Activated CD8-positive, alpha-beta T cell treated with anti-CD3 and anti-CD28 coated beads for 36 hours (primary cell): ENCODE results near the gene ZNF487. TPM values are rescaled to one million over a fixed set of nuclear protein-coding genes. Genes with fewer than 3 reads are reported as not detected.
A peak's percentile ranks its signal among the peaks of the same experiment; 100 is the strongest.

ENCODE experiments used
- ATAC-seq: fragments of 200-7000 bp; cut with Tn5 transposase; one replicate; pipeline ENCODE4 v1.10.0; 2021; ENCODE audit warnings: mild to moderate bottlenecking, moderate library complexity
- CTCF ChIA-PET: fragments of 350-600 bp; sonication (Branson Sonifier 250); formaldehyde crosslinking; loops from one replicate; lab custom pipeline; 2021; ENCODE audit warnings: antibody characterized with exemption; lab: Charles Lee
- POLR2A ChIA-PET: fragments of 350-600 bp; sonication (Branson Sonifier 250); formaldehyde crosslinking; loops from one replicate; lab custom pipeline; 2021; ENCODE audit warnings: antibody characterized with exemption; lab: Charles Lee
- DNase-seq: peaks from one replicate; pipeline ENCODE4 v3.0.0-alpha.2; 2020
- H3K27ac Mint-ChIP-seq: one replicate; pipeline ENCODE4 v1.8.0; 2021; ENCODE audit warnings: mild to moderate bottlenecking, mixed read lengths
- H3K27me3 Mint-ChIP-seq: one replicate; pipeline ENCODE4 v1.8.0; 2021; ENCODE audit warnings: mixed read lengths
- H3K36me3 Mint-ChIP-seq: one replicate; pipeline ENCODE4 v1.8.0; 2021; ENCODE audit warnings: low read depth, mixed read lengths
- H3K4me1 Mint-ChIP-seq: one replicate; pipeline ENCODE4 v1.8.0; 2021; ENCODE audit warnings: low read depth, mixed read lengths
- H3K4me3 Mint-ChIP-seq: one replicate; pipeline ENCODE4 v1.8.0; 2021; ENCODE audit warnings: mild to moderate bottlenecking, moderate library complexity, mixed read lengths
- H3K9me3 Mint-ChIP-seq: one replicate; pipeline ENCODE4 v1.8.0; 2021; ENCODE audit warnings: mixed read lengths
- intact Hi-C: fragments of 100-400 bp; cut with micrococcal nuclease; formaldehyde crosslinking; loops from one replicate; pipeline ENCODE4 v1.10.0; 2022
- total RNA-seq, 2 experiments: library from RNA; stranded (reverse); gene quantifications; one replicate each; pipeline ENCODE4 v1.2.3, GENCODE V29; 2021
- TF ChIP-seq, protein P1 (sequence below): fragments of 200-600 bp; IDR thresholded peaks from one replicate; pipeline ENCODE4 v1.8.0; 2022; ENCODE audit warnings: antibody characterized with exemption, mild to moderate bottlenecking

Gene ZNF487
- total RNA-seq = 1 to 10 TPM; 1.4 to 1.9 TPM

DNA sequence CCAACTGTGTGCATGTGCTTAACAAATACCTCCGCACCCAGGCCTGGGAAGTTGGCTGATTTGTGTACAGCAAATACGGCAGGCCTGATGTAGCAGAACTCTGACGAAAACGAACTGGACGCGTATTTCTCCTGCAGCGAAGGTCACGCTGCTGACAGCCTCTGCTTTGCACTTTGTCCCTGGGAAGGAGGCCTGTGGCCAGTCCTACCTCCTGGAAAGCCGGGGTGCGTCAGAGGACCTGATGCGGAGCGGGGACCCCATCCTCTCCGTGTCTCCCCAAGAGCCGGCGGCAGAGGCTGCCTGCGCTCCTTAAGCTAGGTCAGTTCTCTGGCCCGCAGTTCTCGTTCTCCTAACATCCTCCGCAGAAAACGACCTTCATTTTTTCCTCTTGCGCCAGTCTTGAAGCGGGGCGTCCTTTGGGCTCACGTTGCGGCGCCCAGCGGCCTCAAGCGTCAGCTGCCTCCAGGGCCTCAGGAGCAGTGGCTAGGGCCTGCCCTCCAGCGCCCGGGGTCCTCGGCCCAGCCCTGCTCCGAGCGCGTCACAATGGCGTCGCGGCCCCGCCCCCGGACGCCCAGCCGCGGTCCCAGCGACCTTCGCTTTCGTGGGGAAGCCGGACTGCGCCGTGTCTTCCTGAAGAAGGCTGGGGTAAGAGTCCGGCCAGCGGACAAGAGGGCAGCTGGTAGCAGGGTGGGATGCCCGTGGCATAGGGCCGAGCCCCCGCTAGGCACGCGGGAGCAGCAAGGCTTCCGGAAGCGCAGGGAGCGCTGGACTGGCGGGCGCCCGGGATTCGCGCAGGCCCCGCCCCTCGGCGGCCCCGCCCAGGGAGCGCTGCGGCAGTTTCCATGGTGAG is at the start of gene ZNF487:
Gene ZNF487 (plus strand): TSS at position 821 of the 850 bp plus-strand sequence. CDS start 38,703 bp downstream, outside the sequence.
- peak within 1 kb of the TSS; percentile 97 for H3K27ac Mint-ChIP-seq
- DNase-seq (peak; percentile 90), ATAC-seq (peak; percentile 95)
- H3K4me3 Mint-ChIP-seq = peak within 1 kb of the TSS; percentile 90
- H3K4me1 Mint-ChIP-seq = peaks cover 11% of the 10 kb centered on the region
- TF ChIP-seq, protein P1, sequence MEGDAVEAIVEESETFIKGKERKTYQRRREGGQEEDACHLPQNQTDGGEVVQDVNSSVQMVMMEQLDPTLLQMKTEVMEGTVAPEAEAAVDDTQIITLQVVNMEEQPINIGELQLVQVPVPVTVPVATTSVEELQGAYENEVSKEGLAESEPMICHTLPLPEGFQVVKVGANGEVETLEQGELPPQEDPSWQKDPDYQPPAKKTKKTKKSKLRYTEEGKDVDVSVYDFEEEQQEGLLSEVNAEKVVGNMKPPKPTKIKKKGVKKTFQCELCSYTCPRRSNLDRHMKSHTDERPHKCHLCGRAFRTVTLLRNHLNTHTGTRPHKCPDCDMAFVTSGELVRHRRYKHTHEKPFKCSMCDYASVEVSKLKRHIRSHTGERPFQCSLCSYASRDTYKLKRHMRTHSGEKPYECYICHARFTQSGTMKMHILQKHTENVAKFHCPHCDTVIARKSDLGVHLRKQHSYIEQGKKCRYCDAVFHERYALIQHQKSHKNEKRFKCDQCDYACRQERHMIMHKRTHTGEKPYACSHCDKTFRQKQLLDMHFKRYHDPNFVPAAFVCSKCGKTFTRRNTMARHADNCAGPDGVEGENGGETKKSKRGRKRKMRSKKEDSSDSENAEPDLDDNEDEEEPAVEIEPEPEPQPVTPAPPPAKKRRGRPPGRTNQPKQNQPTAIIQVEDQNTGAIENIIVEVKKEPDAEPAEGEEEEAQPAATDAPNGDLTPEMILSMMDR = no peak
- ChIA-PET CTCF (interaction anchor here (1.4 kb wide), 1 partner anchor 17 kb away, joined by 5 read pairs; no protein-coding TSS in a partner anchor), POLR2A (interaction anchor here (0.9 to 2.4 kb wide), 14 partner anchors 9 to 42 kb away, joined by 3 to 10 read pairs (median 4); no protein-coding TSS in a partner anchor)
- no peaks in the 10 kb centered on the region for H3K9me3 Mint-ChIP-seq
- peaks cover 8% of the 10 kb centered on the region for H3K36me3 Mint-ChIP-seq
- H3K27me3 Mint-ChIP-seq = no peaks in the 10 kb centered on the region
- intact Hi-C loops = no loop called here

DNA sequence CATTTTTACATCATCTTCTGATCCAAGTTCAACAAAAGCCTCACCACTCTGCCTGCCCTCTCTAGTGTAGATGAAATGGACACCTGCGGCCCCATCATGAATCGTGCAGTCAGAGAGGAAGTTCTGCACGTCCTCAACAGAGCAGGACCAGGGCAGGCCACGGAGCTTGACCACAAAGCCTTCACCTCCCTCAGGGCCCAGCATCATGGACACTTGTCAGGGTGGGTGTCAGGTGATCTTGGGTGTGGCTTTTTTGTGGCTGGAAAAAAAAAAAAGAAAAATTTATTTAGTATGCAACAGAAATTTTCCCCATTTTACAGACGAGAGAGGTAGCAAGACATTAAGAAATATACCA is 49.3 kb upstream of the ZNF487 start:
- no peak overlapping the region for H3K4me3 Mint-ChIP-seq
- no peaks in the 10 kb centered on the region for H3K27me3 Mint-ChIP-seq
- intact Hi-C loops = no loop called here
- peaks cover 66% of the 10 kb centered on the region for H3K36me3 Mint-ChIP-seq
- H3K27ac Mint-ChIP-seq = peak overlapping the region; percentile 72
- POLR2A ChIA-PET = interaction anchor here (0.8 to 20.5 kb wide), 5 partner anchors 9 to 26 kb away, joined by 3 to 332 read pairs (median 5); partner anchors contain the start of gene HNRNPF
- DNase-seq = no peak
- CTCF ChIA-PET = interaction anchor here (1.5 kb wide), 1 partner anchor 95 kb away, joined by 4 read pairs; no protein-coding TSS in a partner anchor
- no peaks in the 10 kb centered on the region for H3K9me3 Mint-ChIP-seq
- no peak for ATAC-seq
- H3K4me1 Mint-ChIP-seq = peaks cover 49% of the 10 kb centered on the region
- TF ChIP-seq, protein P1 = no peak

DNA sequence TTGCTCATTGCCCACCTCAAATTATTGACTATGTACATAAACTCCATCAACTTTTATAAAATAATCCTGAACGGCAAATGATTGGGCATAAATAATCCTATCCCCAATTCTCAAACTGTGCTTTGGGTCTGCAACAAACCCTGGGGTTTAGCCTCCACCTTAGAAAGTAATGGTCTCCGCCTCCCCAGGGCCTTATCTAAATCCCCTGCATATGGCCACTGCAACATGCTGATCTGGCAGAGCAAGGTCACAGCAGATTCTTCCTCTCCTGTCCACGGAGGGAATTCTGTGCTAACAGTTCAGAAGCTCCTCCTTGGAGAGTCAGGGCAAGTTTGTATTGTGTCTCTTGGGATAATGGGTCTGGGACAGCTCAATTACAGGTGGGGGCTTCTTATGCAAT is 47.0 kb upstream of the ZNF487 start:
- Mint-ChIP-seq H3K27ac (peak overlapping the region; percentile 79), H3K4me1 (peaks cover 69% of the 10 kb centered on the region), H3K4me3 (no peak overlapping the region), H3K27me3 (no peaks in the 10 kb centered on the region), H3K36me3 (peaks cover 85% of the 10 kb centered on the region), H3K9me3 (no peaks in the 10 kb centered on the region)
- TF ChIP-seq, protein P1 = no peak
- POLR2A ChIA-PET = interaction anchor here (0.8 to 20.5 kb wide), 3 partner anchors 17 to 71 kb away, joined by 3 to 332 read pairs (median 3); partner anchors contain the start of gene HNRNPF
- intact Hi-C loops = no loop called here
- CTCF ChIA-PET = interaction anchor here (0.9 to 2.3 kb wide), 8 partner anchors 8 to 71 kb away, joined by 3 to 10 read pairs (median 5); no protein-coding TSS in a partner anchor
- no peak for DNase-seq
- no peak for ATAC-seq

DNA sequence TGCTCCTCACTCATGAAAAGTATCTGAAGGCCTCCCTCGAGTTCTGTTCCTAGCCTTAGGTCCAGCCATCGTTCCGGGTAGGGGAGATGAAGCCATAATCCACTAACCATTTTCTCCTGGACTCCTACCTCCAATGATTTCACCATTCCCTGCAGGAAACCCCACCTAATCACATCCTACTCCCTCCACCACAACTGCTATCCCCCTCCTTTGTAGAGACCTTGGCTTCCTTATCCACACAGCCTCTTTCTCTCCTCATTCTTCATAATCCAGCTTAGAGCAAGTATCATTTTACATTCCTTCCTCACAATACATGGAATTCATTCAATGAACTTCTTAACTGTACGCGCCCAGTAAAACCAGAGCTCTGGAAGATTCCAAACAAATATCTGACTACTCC is 46.6 kb upstream of the ZNF487 start:
- peaks cover 74% of the 10 kb centered on the region for H3K4me1 Mint-ChIP-seq
- no peak overlapping the region for H3K4me3 Mint-ChIP-seq
- intact Hi-C loops = no loop called here
- H3K27me3 Mint-ChIP-seq = no peaks in the 10 kb centered on the region
- TF ChIP-seq, protein P1 = no peak
- H3K36me3 Mint-ChIP-seq = peaks cover 89% of the 10 kb centered on the region
- DNase-seq = no peak
- ATAC-seq = no peak
- ChIA-PET CTCF (interaction anchor here (0.9 to 2.3 kb wide), 10 partner anchors 9 to 71 kb away, joined by 3 to 10 read pairs (median 4); no protein-coding TSS in a partner anchor), POLR2A (interaction anchor here (0.8 to 20.5 kb wide), 6 partner anchors 8 to 70 kb away, joined by 3 to 332 read pairs (median 3); partner anchors contain the start of gene HNRNPF)
- no peaks in the 10 kb centered on the region for H3K9me3 Mint-ChIP-seq
- H3K27ac Mint-ChIP-seq = peak overlapping the region; percentile 79
